Kidney capillary endothelial cell (primary cell): ENCODE data around the gene LEFTY1.
"Not testable (repeated sequence)": the region's sequence is repeated elsewhere in the genome, so short reads cannot be mapped to it uniquely, and the experiment has no call there.

Source experiments
- DNase-seq: peaks from one replicate; pipeline ENCODE4 v3.0.0-alpha.2; 2018; ENCODE audit warnings: low spot score

Gene LEFTY1

GRCh38 chr1:225887554-225888288 is 1.2 kb downstream of the LEFTY1 start:
- not testable (repeated sequence) for DNase-seq

GRCh38 chr1:225887030-225887314 is 2.0 kb downstream of the LEFTY1 start:
- DNase-seq: no peak

GRCh38 chr1:225886159-225887029 is 2.6 kb downstream of the LEFTY1 start:
- no peak for DNase-seq

GRCh38 chr1:225885336-225885735 is 3.6 kb downstream of the LEFTY1 start:
- no peak for DNase-seq

- no peak for DNase-seq
Observed at GRCh38 chr1:225883616-225884265, 5.2 kb downstream of the LEFTY1 start.

- DNase-seq: peak; percentile 36
Observed at GRCh38 chr1:225882694-225883615, 6.0 kb downstream of the LEFTY1 start.

GRCh38 chr1:225881959-225882693 is 6.8 kb downstream of the LEFTY1 start, which contains the start of gene TMEM63A:
TSS of gene TMEM63A (minus strand) at chr1:225882380. CDS start at chr1:225877580, 4,800 bp downstream.
- peak; percentile 72 for DNase-seq

- DNase-seq: peak; percentile 69
Observed at GRCh38 chr1:225881081-225881958, 7.6 kb downstream of the LEFTY1 start.

GRCh38 chr1:225880636-225881035 is 8.3 kb downstream of the LEFTY1 start:
- no peak for DNase-seq

GRCh38 chr1:225880222-225880588 is 8.7 kb downstream of the LEFTY1 start:
- DNase-seq: no peak

GRCh38 chr1:225879521-225880221 is 9.3 kb downstream of the LEFTY1 start:
- no peak for DNase-seq

- DNase-seq: no peak
Observed at GRCh38 chr1:225878282-225878681, 10.7 kb downstream of the LEFTY1 start.

- DNase-seq: peak; percentile 46
Observed at GRCh38 chr1:225877580-225877979, 11.4 kb downstream of the LEFTY1 start.

GRCh38 chr1:225876900-225877510 is 11.9 kb downstream of the LEFTY1 start:
- DNase-seq: no peak

GRCh38 chr1:225875044-225875815 is 13.7 kb downstream of the LEFTY1 start:
- no peak for DNase-seq

- DNase-seq: no peak
Observed at GRCh38 chr1:225874431-225874830, 14.5 kb downstream of the LEFTY1 start.

GRCh38 chr1:225873281-225873850 is 15.6 kb downstream of the LEFTY1 start:
- DNase-seq: no peak

GRCh38 chr1:225872075-225872430 is 16.9 kb downstream of the LEFTY1 start:
- DNase-seq: no peak
